NB4 (cell line): Measurements from ENCODE around the gene TAF12.

Experiments used
- CTCF ChIP-seq: IDR thresholded peaks from one replicate; pipeline ENCODE4 v1.5.1; 2012; ENCODE audit warnings: low read depth, low read length
- MAX ChIP-seq: IDR thresholded peaks from 2 replicates; pipeline ENCODE4 v1.6.1; 2011; ENCODE audit warnings: low read depth, low read length
- MYC ChIP-seq: IDR thresholded peaks from 2 replicates; pipeline ENCODE4 v1.6.1; 2011; ENCODE audit warnings: low read depth, low read length
- POLR2A ChIP-seq: IDR thresholded peaks from 2 replicates; pipeline ENCODE4 v1.6.1; 2011; ENCODE audit warnings: mild to moderate bottlenecking; ENCODE audit not compliant: insufficient read length; ENCODE audit errors: extremely low read depth

GRCh38 chr1:28592321-28593071, 50.4 kb downstream of the TAF12 start:
- TF ChIP-seq POLR2A = no peak
- no peak for TF ChIP-seq CTCF
- TF ChIP-seq MAX = no peak
- TF ChIP-seq MYC = no peak
